ENCODE results near the gene SWT1. TPM values are rescaled to one million over a fixed set of nuclear protein-coding genes. Genes with fewer than 3 reads are reported as not detected.

Gene SWT1
- total and polyA plus RNA-seq, 9 of the 15 experiments (the other 6 are each of a cell fraction or from before 2014, with no cell fraction given) = 1.5 to 3.4 (median 2.3) TPM

DNA sequence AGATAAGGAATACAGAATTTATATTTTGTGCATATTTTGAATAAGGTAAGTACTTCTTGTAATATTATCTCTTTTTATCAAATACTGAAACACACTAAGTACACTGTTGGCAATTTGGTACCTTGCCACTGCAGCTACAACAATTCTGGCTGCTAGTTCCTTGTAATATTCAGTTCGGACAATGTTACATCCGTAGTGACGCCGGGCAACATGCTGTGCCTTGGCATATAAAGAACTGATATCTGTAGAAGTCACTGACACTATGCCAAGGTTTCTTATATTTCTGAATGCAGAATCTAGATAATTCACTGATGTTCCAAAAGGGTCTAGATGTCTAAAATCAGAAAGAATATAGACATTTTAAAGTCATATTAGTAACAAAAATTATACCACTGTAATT, 17.7 kb upstream of the SWT1 start:
- Histone ChIP-seq H3K79me2 (ENCODE audit: control insufficient read depth, insufficient read depth, low read length) (no peaks in the 10 kb centered on the region), H3K27me3 (ENCODE audit: control insufficient read depth in 2 of 2, insufficient read depth in 2 of 2, low read length in 2 of 2) (no peaks in the 10 kb centered on the region), H3K27ac (ENCODE audit: extremely low read depth, low read depth, low read length) (no peak overlapping the region), H3K4me2 (ENCODE audit: insufficient read depth, low read length) (no peak overlapping the region), H3K9ac (ENCODE audit: insufficient read depth in 1 of 2, low read depth in 2 of 2, low read length in 2 of 2) (no peak overlapping the region), H3K9me1 (ENCODE audit: control insufficient read depth, insufficient read depth, low read length) (no peaks in the 10 kb centered on the region), H3K9me3 (replicated peaks; ENCODE audit: control insufficient read depth, insufficient read depth, low read depth, low read length) (no peaks in the 10 kb centered on the region), H3K4me1 (replicated peaks in 1 of 2; ENCODE audit: control insufficient read depth in 2 of 2, insufficient read depth in 2 of 2, low read length in 2 of 2) (no peaks in the 10 kb centered on the region), H2AFZ (ENCODE audit: low read depth, low read length) (no peak overlapping the region), H4K20me1 (replicated peaks; ENCODE audit: control insufficient read depth, insufficient read depth, low read length) (no peaks in the 10 kb centered on the region), H3K36me3 (ENCODE audit: control insufficient read depth, insufficient read depth, low read length) (peaks cover 28% of the 10 kb centered on the region; the same call in 2 of the 3 replicates), H3K4me3 (no peak overlapping the region)
- no peak for TF ChIP-seq ZNF280B (CRISPR knock-in tag; IDR thresholded peaks at IDR 0.05)
- TF ChIP-seq, protein P1, sequence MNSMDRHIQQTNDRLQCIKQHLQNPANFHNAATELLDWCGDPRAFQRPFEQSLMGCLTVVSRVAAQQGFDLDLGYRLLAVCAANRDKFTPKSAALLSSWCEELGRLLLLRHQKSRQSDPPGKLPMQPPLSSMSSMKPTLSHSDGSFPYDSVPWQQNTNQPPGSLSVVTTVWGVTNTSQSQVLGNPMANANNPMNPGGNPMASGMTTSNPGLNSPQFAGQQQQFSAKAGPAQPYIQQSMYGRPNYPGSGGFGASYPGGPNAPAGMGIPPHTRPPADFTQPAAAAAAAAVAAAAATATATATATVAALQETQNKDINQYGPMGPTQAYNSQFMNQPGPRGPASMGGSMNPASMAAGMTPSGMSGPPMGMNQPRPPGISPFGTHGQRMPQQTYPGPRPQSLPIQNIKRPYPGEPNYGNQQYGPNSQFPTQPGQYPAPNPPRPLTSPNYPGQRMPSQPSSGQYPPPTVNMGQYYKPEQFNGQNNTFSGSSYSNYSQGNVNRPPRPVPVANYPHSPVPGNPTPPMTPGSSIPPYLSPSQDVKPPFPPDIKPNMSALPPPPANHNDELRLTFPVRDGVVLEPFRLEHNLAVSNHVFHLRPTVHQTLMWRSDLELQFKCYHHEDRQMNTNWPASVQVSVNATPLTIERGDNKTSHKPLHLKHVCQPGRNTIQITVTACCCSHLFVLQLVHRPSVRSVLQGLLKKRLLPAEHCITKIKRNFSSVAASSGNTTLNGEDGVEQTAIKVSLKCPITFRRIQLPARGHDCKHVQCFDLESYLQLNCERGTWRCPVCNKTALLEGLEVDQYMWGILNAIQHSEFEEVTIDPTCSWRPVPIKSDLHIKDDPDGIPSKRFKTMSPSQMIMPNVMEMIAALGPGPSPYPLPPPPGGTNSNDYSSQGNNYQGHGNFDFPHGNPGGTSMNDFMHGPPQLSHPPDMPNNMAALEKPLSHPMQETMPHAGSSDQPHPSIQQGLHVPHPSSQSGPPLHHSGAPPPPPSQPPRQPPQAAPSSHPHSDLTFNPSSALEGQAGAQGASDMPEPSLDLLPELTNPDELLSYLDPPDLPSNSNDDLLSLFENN (IDR thresholded peaks at IDR 0.05; ENCODE audit: low read depth in 2 of 2, low read length in 2 of 2) = no peak
- no peak for TF ChIP-seq HIVEP1 (CRISPR knock-in tag; IDR thresholded peaks at IDR 0.05)
- no peak for TF ChIP-seq COPS2 (conservative IDR thresholded peaks at IDR 0.05)
- TF ChIP-seq ZNF253 (CRISPR knock-in tag; conservative IDR thresholded peaks at IDR 0.05) = no peak
- TF ChIP-seq ZNF23 (CRISPR knock-in tag; IDR thresholded peaks at IDR 0.05) = no peak
- no peak for TF ChIP-seq SPI1 (IDR thresholded peaks at IDR 0.05; ENCODE audit: borderline replicate concordance, low read depth, low read length)
- no peak for TF ChIP-seq HCFC1 (IDR thresholded peaks at IDR 0.05; ENCODE audit: low read depth, low read length)
- no peak for TF ChIP-seq RBM25 (IDR thresholded peaks at IDR 0.05; ENCODE audit: low read depth, low read length, severe bottlenecking)
- TF ChIP-seq RFX1 (IDR thresholded peaks at IDR 0.05) = no peak
- TF ChIP-seq, protein P2, sequence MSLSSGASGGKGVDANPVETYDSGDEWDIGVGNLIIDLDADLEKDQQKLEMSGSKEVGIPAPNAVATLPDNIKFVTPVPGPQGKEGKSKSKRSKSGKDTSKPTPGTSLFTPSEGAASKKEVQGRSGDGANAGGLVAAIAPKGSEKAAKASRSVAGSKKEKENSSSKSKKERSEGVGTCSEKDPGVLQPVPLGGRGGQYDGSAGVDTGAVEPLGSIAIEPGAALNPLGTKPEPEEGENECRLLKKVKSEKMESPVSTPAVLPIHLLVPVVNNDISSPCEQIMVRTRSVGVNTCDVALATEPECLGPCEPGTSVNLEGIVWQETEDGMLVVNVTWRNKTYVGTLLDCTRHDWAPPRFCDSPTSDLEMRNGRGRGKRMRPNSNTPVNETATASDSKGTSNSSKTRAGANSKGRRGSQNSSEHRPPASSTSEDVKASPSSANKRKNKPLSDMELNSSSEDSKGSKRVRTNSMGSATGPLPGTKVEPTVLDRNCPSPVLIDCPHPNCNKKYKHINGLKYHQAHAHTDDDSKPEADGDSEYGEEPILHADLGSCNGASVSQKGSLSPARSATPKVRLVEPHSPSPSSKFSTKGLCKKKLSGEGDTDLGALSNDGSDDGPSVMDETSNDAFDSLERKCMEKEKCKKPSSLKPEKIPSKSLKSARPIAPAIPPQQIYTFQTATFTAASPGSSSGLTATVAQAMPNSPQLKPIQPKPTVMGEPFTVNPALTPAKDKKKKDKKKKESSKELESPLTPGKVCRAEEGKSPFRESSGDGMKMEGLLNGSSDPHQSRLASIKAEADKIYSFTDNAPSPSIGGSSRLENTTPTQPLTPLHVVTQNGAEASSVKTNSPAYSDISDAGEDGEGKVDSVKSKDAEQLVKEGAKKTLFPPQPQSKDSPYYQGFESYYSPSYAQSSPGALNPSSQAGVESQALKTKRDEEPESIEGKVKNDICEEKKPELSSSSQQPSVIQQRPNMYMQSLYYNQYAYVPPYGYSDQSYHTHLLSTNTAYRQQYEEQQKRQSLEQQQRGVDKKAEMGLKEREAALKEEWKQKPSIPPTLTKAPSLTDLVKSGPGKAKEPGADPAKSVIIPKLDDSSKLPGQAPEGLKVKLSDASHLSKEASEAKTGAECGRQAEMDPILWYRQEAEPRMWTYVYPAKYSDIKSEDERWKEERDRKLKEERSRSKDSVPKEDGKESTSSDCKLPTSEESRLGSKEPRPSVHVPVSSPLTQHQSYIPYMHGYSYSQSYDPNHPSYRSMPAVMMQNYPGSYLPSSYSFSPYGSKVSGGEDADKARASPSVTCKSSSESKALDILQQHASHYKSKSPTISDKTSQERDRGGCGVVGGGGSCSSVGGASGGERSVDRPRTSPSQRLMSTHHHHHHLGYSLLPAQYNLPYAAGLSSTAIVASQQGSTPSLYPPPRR (CRISPR knock-in tag; IDR thresholded peaks at IDR 0.05; ENCODE audit: borderline replicate concordance) = no peak
- no peak for TF ChIP-seq ZNF717 (CRISPR knock-in tag; IDR thresholded peaks at IDR 0.05)
- TF ChIP-seq, protein P3, sequence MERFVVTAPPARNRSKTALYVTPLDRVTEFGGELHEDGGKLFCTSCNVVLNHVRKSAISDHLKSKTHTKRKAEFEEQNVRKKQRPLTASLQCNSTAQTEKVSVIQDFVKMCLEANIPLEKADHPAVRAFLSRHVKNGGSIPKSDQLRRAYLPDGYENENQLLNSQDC (CRISPR knock-in tag; IDR thresholded peaks at IDR 0.05) = no peak
- no peak for DNase-seq (ENCODE audit: extremely low read depth in 1 of 4, low spot score in 3 of 4)
- in situ Hi-C loops (cut with MboI) = no loop called here
- POLR2A ChIA-PET = no interaction called here
- CTCF ChIA-PET (ENCODE audit: low intra/inter-chr PET ratio) = no interaction called here
- intact Hi-C loops (cut with micrococcal nuclease) = no loop called here
- ATAC-seq = no peak
- no TSS peak for BruUV-seq (replicated peaks)
- no peak for FAIRE-seq
- WGBS (ENCODE audit: insufficient coverage, low coverage, missing lambda C conversion rate) = 98% methylated on average over 4 of the region's 4 CpGs
